Prostate gland (tissue), 2 donors: ENCODE measurements around the gene BCL2A1.
A peak's percentile ranks its signal among the peaks of the same experiment; 100 is the strongest.
"Not testable (repeated sequence)": the region's sequence is repeated elsewhere in the genome, so short reads cannot be mapped to it uniquely, and the experiment has no call there.

Source experiments
- CTCF ChIP-seq, 4 experiments: fragments of 200-600 bp in 2 of 4; fragments of 450-650 bp in 2 of 4; sonication (generic) in 2 of 4; IDR thresholded peaks; 1 replicate in 3 of 4; 2 replicates in 1 of 4; pipeline ENCODE4 v1.5.1; 2016 to 2019; ENCODE audit warnings: antibody characterized with exemption in 4 of 4, mild to moderate bottlenecking in 2 of 4, moderate library complexity in 2 of 4
- POLR2AphosphoS5 ChIP-seq: sonication (generic); formaldehyde crosslinking; IDR thresholded peaks from one replicate; pipeline ENCODE4 v1.6.1; 2017; ENCODE audit warnings: antibody characterized with exemption

GRCh38 chr15:79935556-79936201, 35.3 kb downstream of the BCL2A1 start:
- not testable (repeated sequence) for TF ChIP-seq CTCF (IDR thresholded peaks at IDR 0.05)
- peak; percentile 60 for TF ChIP-seq POLR2AphosphoS5
